Liver (tissue), 9 donors: Measurements from ENCODE around the gene CAVIN4. TPM values are rescaled to one million over a fixed set of nuclear protein-coding genes. Genes with fewer than 3 reads are reported as not detected.

Experiments used
- DNase-seq: peaks from one replicate; pipeline ENCODE4 v3.0.0-alpha.2; 2017; ENCODE audit warnings: low spot score
- H3K27ac ChIP-seq, 2 donors: one replicate each; pipeline ENCODE4 v1.7.0; 2013; ENCODE audit warnings: inconsistent platforms in 2 of 2, low read length in 2 of 2, control low read depth in 1 of 2, low read depth in 1 of 2, mild to moderate bottlenecking in 1 of 2
- H3K27me3 ChIP-seq, 4 donors: one replicate each; pipeline versions ENCODE4 v1.6.1 to v1.7.0; 2013; ENCODE audit warnings: low read length in 3 of 4, inconsistent platforms in 1 of 4, mild to moderate bottlenecking in 1 of 4, moderate library complexity in 1 of 4; ENCODE audit not compliant: control insufficient read depth in 4 of 4, insufficient read depth in 4 of 4
- H3K36me3 ChIP-seq, 4 donors: one replicate each; pipeline versions ENCODE4 v1.6.1 to v1.7.0; 2013; ENCODE audit warnings: low read length in 3 of 4, mild to moderate bottlenecking in 3 of 4, low read depth in 1 of 4, moderate library complexity in 1 of 4; ENCODE audit not compliant: control insufficient read depth in 4 of 4, insufficient read depth in 3 of 4
- H3K4me1 ChIP-seq, 4 donors: one replicate each; pipeline versions ENCODE4 v1.6.1 to v1.7.0; 2013; ENCODE audit warnings: low read length in 3 of 4, mild to moderate bottlenecking in 3 of 4, moderate library complexity in 1 of 4; ENCODE audit not compliant: control insufficient read depth in 4 of 4, insufficient read depth in 4 of 4
- H3K4me3 ChIP-seq, 3 donors: one replicate each; pipeline versions ENCODE4 v1.6.1 to v1.7.0; 2013; ENCODE audit warnings: low read length in 3 of 3, control low read depth in 1 of 3, low read depth in 1 of 3, mild to moderate bottlenecking in 1 of 3
- H3K9ac ChIP-seq, 2 donors: one replicate each; pipeline ENCODE4 v1.7.0; 2013; ENCODE audit warnings: low read length in 2 of 2, mild to moderate bottlenecking in 2 of 2, moderate library complexity in 2 of 2, control low read depth in 1 of 2, low read depth in 1 of 2
- H3K9me3 ChIP-seq, 4 donors: one replicate each; pipeline versions ENCODE4 v1.6.1 to v1.7.0; 2013; ENCODE audit warnings: low read length in 3 of 4; ENCODE audit not compliant: control insufficient read depth in 4 of 4
- CTCF ChIP-seq: fragments of 150-350 bp; IDR thresholded peaks from 2 replicates; pipeline ENCODE4 v1.5.1; 2017; ENCODE audit warnings: improper control_type of control experiment, low read depth, low read length; ENCODE audit not compliant: missing input control
- EGR1 ChIP-seq, 2 donors: IDR thresholded peaks; 2 replicates each; pipeline ENCODE4 v1.6.1; 2016 to 2018; ENCODE audit warnings: antibody characterized with exemption in 2 of 2, low read depth in 2 of 2
- FOXA1 ChIP-seq: IDR thresholded peaks from 2 replicates; pipeline ENCODE4 v1.6.1; 2016; ENCODE audit warnings: antibody characterized with exemption
- FOXA2 ChIP-seq: IDR thresholded peaks from 2 replicates; pipeline ENCODE4 v1.6.1; 2016; ENCODE audit warnings: antibody characterized with exemption
- GABPA ChIP-seq, 2 donors: IDR thresholded peaks in 1 of 2; conservative IDR thresholded peaks in 1 of 2; 2 replicates each; pipeline ENCODE4 v1.6.1; 2016; ENCODE audit warnings: antibody characterized with exemption in 2 of 2, mild to moderate bottlenecking in 1 of 2, moderate library complexity in 1 of 2
- HNF4A ChIP-seq, 2 donors: conservative IDR thresholded peaks; 2 replicates each; pipeline ENCODE4 v1.6.1; 2016; ENCODE audit warnings: antibody characterized with exemption in 2 of 2, mild to moderate bottlenecking in 2 of 2
- HNF4G ChIP-seq: IDR thresholded peaks from 2 replicates; pipeline ENCODE4 v1.6.1; 2016; ENCODE audit warnings: antibody characterized with exemption
- JUND ChIP-seq, 2 donors: IDR thresholded peaks; 2 replicates each; pipeline ENCODE4 v1.6.1; 2016; ENCODE audit warnings: antibody characterized with exemption in 2 of 2
- NR2F2 ChIP-seq: IDR thresholded peaks from 2 replicates; pipeline ENCODE4 v1.6.1; 2016; ENCODE audit warnings: antibody characterized with exemption
- REST ChIP-seq: IDR thresholded peaks from 2 replicates; pipeline ENCODE4 v1.6.1; 2016; ENCODE audit warnings: antibody characterized with exemption, mild to moderate bottlenecking
- RXRA ChIP-seq, 2 donors: IDR thresholded peaks; 2 replicates each; pipeline ENCODE4 v1.6.1; 2017 to 2018; ENCODE audit warnings: antibody characterized with exemption in 2 of 2, mild to moderate bottlenecking in 1 of 2
- SP1 ChIP-seq: IDR thresholded peaks from 2 replicates; pipeline ENCODE4 v1.6.1; 2018; ENCODE audit warnings: antibody characterized with exemption, mild to moderate bottlenecking
- TAF1 ChIP-seq: conservative IDR thresholded peaks from 2 replicates; pipeline ENCODE4 v1.6.1; 2016; ENCODE audit warnings: antibody characterized with exemption, mild to moderate bottlenecking
- YY1 ChIP-seq: IDR thresholded peaks from 2 replicates; pipeline ENCODE4 v1.6.1; 2016; ENCODE audit warnings: antibody characterized with exemption, mild to moderate bottlenecking
- WGBS: extraction: QIAGEN DNeasy Blood & Tissue Kit; methylation state at CpG from one replicate; pipeline ENCODE4 v1.1.7; 2013; 5-methylcytosine and 5-hydroxymethylcytosine counted together
- polyA plus RNA-seq, 2 donors: library from polyadenylated mRNA; stranded (reverse) in 1 of 2; unstranded in 1 of 2; fragments of 200-250 nt in 1 of 2; fragments of >200 nt in 1 of 2; fragmentation: Nextera tagmentation in 1 of 2; extraction: Ambion mirVana in 1 of 2; gene quantifications; one replicate each; pipeline versions ENCODE4 v1.2.1 to v1.2.3, GENCODE V29; 2013 to 2015
- total RNA-seq, 2 donors: library from RNA; depleted of rRNA; stranded (reverse); fragments of >200 nt; gene quantifications; one replicate each; pipeline ENCODE4 v1.2.3, GENCODE V29; 2014
- TF ChIP-seq, protein P1 (sequence below): IDR thresholded peaks from 2 replicates; pipeline ENCODE4 v1.6.1; 2016; ENCODE audit warnings: antibody characterized with exemption
- TF ChIP-seq, protein P2 (sequence below): IDR thresholded peaks from 2 replicates; pipeline ENCODE4 v1.6.1; 2016; ENCODE audit warnings: antibody characterized with exemption
- donor health status: healthy.
- donor health status: healthy.
- donor health status: healthy.
- donor health status: healthy.
- donor health status: healthy.

CAVIN4 gene
- total and polyA plus RNA-seq, 4 donors = 0.05 to 0.08 (median 0.06) TPM

DNA sequence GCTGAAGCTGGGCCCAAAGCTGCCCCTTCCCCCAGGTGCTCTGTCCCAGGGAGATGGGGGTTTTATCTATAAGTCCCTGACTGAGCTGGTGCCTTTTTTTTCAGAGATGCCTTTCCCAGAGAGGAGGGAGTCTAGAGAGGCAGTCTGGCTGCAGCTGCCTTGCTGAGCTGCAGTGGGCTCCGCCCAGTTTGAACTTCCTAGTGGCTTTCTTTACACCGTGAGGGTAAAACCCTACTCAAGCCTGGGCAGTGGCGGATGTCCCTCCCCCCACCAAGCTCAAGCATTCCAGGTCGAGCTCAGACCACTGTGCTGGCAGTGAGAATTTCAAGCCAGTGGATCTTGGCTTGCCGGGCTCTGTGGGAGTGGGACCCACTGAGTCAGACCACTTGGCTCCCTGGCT is 41.3 kb downstream of the CAVIN4 start:
- no peak overlapping the region for H3K27ac ChIP-seq
- no peaks in the 10 kb centered on the region for H3K4me1 ChIP-seq
- DNase-seq = no peak
- no peak overlapping the region for H3K9ac ChIP-seq
- H3K4me3 ChIP-seq = no peak overlapping the region
- H3K9me3 ChIP-seq = peaks cover 0 to 4% (median 2%) of the 10 kb centered on the region in 4 donors
- TF ChIP-seq CTCF (no peak), TAF1 (no peak), YY1 (no peak), EGR1 (IDR thresholded peaks at IDR 0.05; ENCODE audit: low read depth in 2 of 2) (no peak), REST (no peak), NR2F2 (no peak), GABPA (IDR thresholded peaks at IDR 0.05 in 1 of 2, conservative IDR thresholded peaks at IDR 0.05 in 1 of 2) (no peak), HNF4G (no peak), FOXA1 (no peak), FOXA2 (no peak), SP1 (no peak), JUND (IDR thresholded peaks at IDR 0.05) (no peak)
- TF ChIP-seq, protein P1, sequence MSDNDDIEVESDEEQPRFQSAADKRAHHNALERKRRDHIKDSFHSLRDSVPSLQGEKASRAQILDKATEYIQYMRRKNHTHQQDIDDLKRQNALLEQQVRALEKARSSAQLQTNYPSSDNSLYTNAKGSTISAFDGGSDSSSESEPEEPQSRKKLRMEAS = no peak
- H3K27me3 ChIP-seq = peaks cover 0 to 3% (median 0%) of the 10 kb centered on the region in 4 donors
- 69% methylated on average over 5 of the region's 5 CpGs for WGBS
- no peaks in the 10 kb centered on the region for H3K36me3 ChIP-seq

- no peaks in the 10 kb centered on the region for H3K4me1 ChIP-seq
- DNase-seq = no peak
- no peak overlapping the region for H3K27ac ChIP-seq
- no peak overlapping the region for H3K9ac ChIP-seq
- H3K27me3 ChIP-seq = peaks cover 0 to 2% (median 0%) of the 10 kb centered on the region in 4 donors
- H3K36me3 ChIP-seq = no peaks in the 10 kb centered on the region
- peaks cover 0 to 4% (median 2%) of the 10 kb centered on the region in 4 donors for H3K9me3 ChIP-seq
- H3K4me3 ChIP-seq = no peak overlapping the region
- WGBS = 71% methylated on average over 5 of the region's 5 CpGs
- TF ChIP-seq FOXA2 (no peak), TAF1 (no peak), NR2F2 (no peak), EGR1 (IDR thresholded peaks at IDR 0.05; ENCODE audit: low read depth in 2 of 2) (no peak), RXRA (IDR thresholded peaks at IDR 0.05) (no peak), CTCF (no peak), SP1 (no peak), GABPA (IDR thresholded peaks at IDR 0.05 in 1 of 2, conservative IDR thresholded peaks at IDR 0.05 in 1 of 2) (no peak), FOXA1 (no peak), JUND (IDR thresholded peaks at IDR 0.05) (no peak), YY1 (no peak), HNF4A (conservative IDR thresholded peaks at IDR 0.05) (no peak), REST (no peak)
- TF ChIP-seq, protein P2, sequence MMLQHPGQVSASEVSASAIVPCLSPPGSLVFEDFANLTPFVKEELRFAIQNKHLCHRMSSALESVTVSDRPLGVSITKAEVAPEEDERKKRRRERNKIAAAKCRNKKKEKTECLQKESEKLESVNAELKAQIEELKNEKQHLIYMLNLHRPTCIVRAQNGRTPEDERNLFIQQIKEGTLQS = no peak
- TF ChIP-seq, protein P1 = no peak
Measured at GRCh38 chr9:100619665-100620064, 41.8 kb downstream of the CAVIN4 start.
